Heart right ventricle (tissue), 16 donors: ENCODE measurements around the gene STYXL1. TPM values are rescaled to one million over a fixed set of nuclear protein-coding genes. Genes with fewer than 3 reads are reported as not detected.

Source experiments
- ATAC-seq, 8 donors: fragments of 200-7000 bp; cut with Tn5 transposase; one replicate each; pipeline ENCODE4 v1.9.1; 2020; ENCODE audit warnings: mild to moderate bottlenecking in 8 of 8, moderate library complexity in 8 of 8, moderate number of reproducible peaks in 1 of 8
- DNase-seq, 2 donors: peaks; one replicate each; pipeline ENCODE4 v3.0.0-alpha.2; 2020
- H3K27ac ChIP-seq, 10 donors: fragments of 200-600 bp; sonication (generic) in 2 of 10; one replicate each; pipeline versions ENCODE4 v1.5.0 to v1.8.0; 2020 to 2022; ENCODE audit warnings: mild to moderate bottlenecking in 3 of 10
- H3K27me3 ChIP-seq, 7 donors: fragments of 200-600 bp; one replicate each; pipeline ENCODE4 v1.8.0; 2021 to 2022; ENCODE audit warnings: mild to moderate bottlenecking in 2 of 7
- H3K36me3 ChIP-seq, 9 donors: fragments of 200-600 bp; sonication (generic) in 1 of 9; one replicate each; pipeline versions ENCODE4 v1.5.0 to v1.8.0; 2020 to 2022; ENCODE audit warnings: mild to moderate bottlenecking in 2 of 9
- H3K4me1 ChIP-seq, 9 donors: fragments of 200-600 bp; sonication (generic) in 1 of 9; one replicate each; pipeline versions ENCODE4 v1.5.0 to v1.8.0; 2020 to 2022; ENCODE audit warnings: mild to moderate bottlenecking in 4 of 9
- H3K4me3 ChIP-seq, 10 donors: fragments of 200-600 bp; sonication (generic) in 2 of 10; one replicate each; pipeline versions ENCODE4 v1.5.0 to v1.8.0; 2020 to 2022; ENCODE audit warnings: mild to moderate bottlenecking in 7 of 10, moderate library complexity in 2 of 10
- H3K9me3 ChIP-seq, 11 donors: fragments of 200-600 bp in 10 of 11; sonication (generic) in 2 of 11; one replicate each; pipeline versions ENCODE4 v1.5.0 to v1.8.0; 2013 to 2022; ENCODE audit warnings: mild to moderate bottlenecking in 2 of 11, control low read depth in 1 of 11, moderate library complexity in 1 of 11
- WGBS, 2 donors: extraction: QIAGEN DNeasy Blood & Tissue Kit; methylation state at CpG; one replicate each; pipeline ENCODE4 v1.1.7; 2013; ENCODE audit warnings: inconsistent platforms in 1 of 2; 5-methylcytosine and 5-hydroxymethylcytosine counted together
- intact Hi-C, 10 donors: fragments of 100-400 bp; cut with DNase I; formaldehyde crosslinking; loops; one replicate each; pipeline versions ENCODE4 v1.11.1 to v1.14.2; 2022
- polyA plus RNA-seq, 2 donors: library from polyadenylated mRNA; stranded (reverse); fragments of 200-250 nt; gene quantifications; one replicate each; pipeline ENCODE4 v1.2.3, GENCODE V29; 2013
- total RNA-seq, 10 donors: library from RNA; stranded (reverse); fragmentation: NEBNext Ultra II Directional in 3 of 10; extraction: Animal tissue kit (Norgen Biotek cat#: 25700) in 3 of 10; gene quantifications; one replicate each; pipeline versions ENCODE4 v1.2.1 to v1.2.4, GENCODE V29; 2021 to 2023
- TF ChIP-seq, protein P1 (sequence below), 9 donors: fragments of 200-600 bp; sonication (generic) in 2 of 9; IDR thresholded peaks; one replicate each; pipeline versions ENCODE4 v1.5.0 to v1.8.0; 2021 to 2022; ENCODE audit warnings: antibody characterized with exemption in 9 of 9, mild to moderate bottlenecking in 5 of 9, moderate library complexity in 1 of 9
- donor health status: Arrhythmogenic right ventricular cardiomyopathy.
- donor health status: ischemic (EF 13 %, LVEDD 7.1; RV severe dilation, severe dysfunction).
- donor health status: healthy with polysubstance abuse.
- donor health status: DM: no; HTN: yes; CAD: no.
- donor health status: DM: no; HTN: no; CAD: no.
- donor health status: ischemic (EF 25% LVEDD 6.9; RV normal size, moderate dysfunction).
- donor health status: ischemic (EF 25% LVEDD 5.7; RV mildly dilated, moderate dysfunction).
- donor health status: healthy.
- donor health status: DM: yes; HTN: yes; CAD: no.
- donor health status: Ischemic cardiomyopathy.
- donor health status: ischemic (EF 35%, LVEDD 5.7; RV mildly dilated, moderate dysfunction).
- donor health status: nonischemic (EF 11% LVEDD 7.7; RV severe dilation, severe dysfunction).
- donor health status: DM: yes; HTN: yes; CAD: no.
- donor health status: PGD.
- donor health status: ischemic (EF 29% LVEDD 5.4; RV normal size, mild dysfunction).
- donor health status: nonischemic (EF 23%, LVEDD 6.1; RV moderate dilation, normal function).

Gene STYXL1
- total and polyA plus RNA-seq, 12 donors = 11.0 to 53.9 (median 17.7) TPM

DNA sequence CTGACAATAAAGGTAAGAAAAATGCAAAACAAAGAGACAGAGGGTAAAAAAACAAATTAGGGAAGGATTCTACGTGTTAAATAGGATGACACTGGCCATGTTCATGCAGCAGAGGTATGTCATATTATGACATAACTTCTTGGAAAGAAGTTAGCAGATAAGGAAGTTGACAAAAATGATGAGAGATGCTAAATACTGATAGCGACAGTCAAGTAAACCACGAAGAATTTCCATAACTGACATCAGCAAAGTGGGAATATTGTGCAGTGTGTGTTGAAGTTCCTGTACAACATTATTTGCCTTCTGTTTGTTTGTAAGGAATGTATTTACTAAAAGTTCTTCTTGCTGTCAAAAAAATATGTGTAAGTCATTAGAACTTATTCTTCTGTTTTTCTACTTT, 29.6 kb upstream of the STYXL1 start:
- intact Hi-C loops = no loop called here
- H3K9me3 ChIP-seq = peaks cover 0 to 15% (median 6%) of the 10 kb centered on the region in 11 donors
- no peaks in the 10 kb centered on the region for H3K27me3 ChIP-seq
- H3K4me3 ChIP-seq = no peak overlapping the region
- WGBS, 2 donors = 57 to 78% methylated on average over 3 of the region's 3 CpGs
- no peak for ATAC-seq
- no peak for DNase-seq
- H3K4me1 ChIP-seq = peaks cover 0 to 5% (median 0%) of the 10 kb centered on the region in 9 donors
- TF ChIP-seq, protein P1, sequence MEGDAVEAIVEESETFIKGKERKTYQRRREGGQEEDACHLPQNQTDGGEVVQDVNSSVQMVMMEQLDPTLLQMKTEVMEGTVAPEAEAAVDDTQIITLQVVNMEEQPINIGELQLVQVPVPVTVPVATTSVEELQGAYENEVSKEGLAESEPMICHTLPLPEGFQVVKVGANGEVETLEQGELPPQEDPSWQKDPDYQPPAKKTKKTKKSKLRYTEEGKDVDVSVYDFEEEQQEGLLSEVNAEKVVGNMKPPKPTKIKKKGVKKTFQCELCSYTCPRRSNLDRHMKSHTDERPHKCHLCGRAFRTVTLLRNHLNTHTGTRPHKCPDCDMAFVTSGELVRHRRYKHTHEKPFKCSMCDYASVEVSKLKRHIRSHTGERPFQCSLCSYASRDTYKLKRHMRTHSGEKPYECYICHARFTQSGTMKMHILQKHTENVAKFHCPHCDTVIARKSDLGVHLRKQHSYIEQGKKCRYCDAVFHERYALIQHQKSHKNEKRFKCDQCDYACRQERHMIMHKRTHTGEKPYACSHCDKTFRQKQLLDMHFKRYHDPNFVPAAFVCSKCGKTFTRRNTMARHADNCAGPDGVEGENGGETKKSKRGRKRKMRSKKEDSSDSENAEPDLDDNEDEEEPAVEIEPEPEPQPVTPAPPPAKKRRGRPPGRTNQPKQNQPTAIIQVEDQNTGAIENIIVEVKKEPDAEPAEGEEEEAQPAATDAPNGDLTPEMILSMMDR (IDR thresholded peaks at IDR 0.05) = no peak
- H3K36me3 ChIP-seq = no peaks in the 10 kb centered on the region
- no peak overlapping the region for H3K27ac ChIP-seq

- Histone ChIP-seq H3K27ac (no peak overlapping the region), H3K9me3 (peaks cover 0 to 15% (median 6%) of the 10 kb centered on the region in 11 donors), H3K36me3 (no peaks in the 10 kb centered on the region), H3K4me3 (no peak overlapping the region), H3K27me3 (no peaks in the 10 kb centered on the region), H3K4me1 (peaks cover 0 to under 1% (median 0%) of the 10 kb centered on the region in 9 donors)
- no peak for DNase-seq
- ATAC-seq = no peak
- intact Hi-C loops = no loop called here
- TF ChIP-seq, protein P1 (IDR thresholded peaks at IDR 0.05) = no peak
- WGBS, 2 donors = 89 to 90% methylated on average over 6 of the region's 6 CpGs
Observed at GRCh38 chr7:76076995-76077394, 29.2 kb upstream of the STYXL1 start.

GRCh38 chr7:76074972-76075370, 27.2 kb upstream of the STYXL1 start:
- intact Hi-C loops = no loop called here
- no peak for DNase-seq
- H3K4me1 ChIP-seq = peaks cover 0 to 7% (median under 1%) of the 10 kb centered on the region in 9 donors
- no peak overlapping the region for H3K27ac ChIP-seq
- no peak overlapping the region for H3K4me3 ChIP-seq
- H3K36me3 ChIP-seq = no peaks in the 10 kb centered on the region
- WGBS, 2 donors = 94 to 96% methylated on average over 4 of the region's 4 CpGs
- TF ChIP-seq, protein P1 (IDR thresholded peaks at IDR 0.05) = no peak
- H3K27me3 ChIP-seq = no peaks in the 10 kb centered on the region
- ATAC-seq = no peak
- H3K9me3 ChIP-seq = peaks cover 0 to 15% (median 6%) of the 10 kb centered on the region in 11 donors

DNA sequence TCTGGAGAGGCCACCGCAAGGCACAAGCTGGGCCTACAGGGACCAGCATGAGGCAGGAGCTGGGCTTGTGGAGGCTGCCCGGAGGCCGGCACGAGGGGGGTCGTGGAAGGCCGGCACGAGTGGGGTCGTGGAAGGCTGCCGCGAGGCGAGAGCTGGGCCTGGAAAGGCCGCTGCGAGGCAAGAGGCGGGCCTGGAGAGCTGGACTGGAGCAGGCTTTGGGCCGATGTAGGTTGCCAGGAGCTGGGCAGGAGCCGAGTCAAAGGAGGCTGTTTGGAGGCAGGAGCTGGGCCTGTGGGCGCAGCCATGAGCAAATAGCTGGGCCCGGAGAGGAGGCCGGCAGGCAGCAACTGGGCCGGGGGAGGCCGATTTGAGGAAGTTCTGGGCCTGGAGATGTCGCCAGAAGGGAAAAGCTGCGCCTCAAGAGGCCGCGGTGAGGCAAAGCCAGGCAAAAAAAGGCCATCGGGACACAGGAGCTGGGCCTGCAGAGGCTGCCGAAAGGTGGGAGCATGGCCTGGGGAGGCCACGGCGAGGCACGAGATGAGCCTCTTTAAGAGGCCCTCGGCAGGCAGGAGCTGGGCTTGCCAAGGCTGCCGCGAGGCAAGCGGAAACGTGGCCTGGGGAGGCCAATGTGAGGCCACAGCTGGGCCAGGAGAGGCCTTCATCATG, 26.6 kb upstream of the STYXL1 start:
- no peak for ATAC-seq
- peaks cover 0 to 15% (median 6%) of the 10 kb centered on the region in 11 donors for H3K9me3 ChIP-seq
- WGBS, 2 donors = 97 to 98% methylated on average over 35 of the region's 35 CpGs
- H3K27me3 ChIP-seq = no peaks in the 10 kb centered on the region
- TF ChIP-seq, protein P1 (IDR thresholded peaks at IDR 0.05) = no peak
- DNase-seq = no peak
- H3K27ac ChIP-seq = no peak overlapping the region
- no peak overlapping the region for H3K4me3 ChIP-seq
- H3K4me1 ChIP-seq = peaks cover 0 to 11% (median 6%) of the 10 kb centered on the region in 9 donors
- intact Hi-C loops = no loop called here
- H3K36me3 ChIP-seq = no peaks in the 10 kb centered on the region
